Brain microvascular endothelial cell (primary cell): ENCODE results near the gene SAC3D1.

Experiments
- DNase-seq: peaks from one replicate; pipeline ENCODE4 v3.0.0-alpha.2; 2020
- H3K27ac ChIP-seq: fragments of 250-450 bp; sonication (Bioruptor Pico); 2 replicates; pipeline ENCODE4 v1.5.1; 2020; ENCODE audit warnings: mild to moderate bottlenecking, moderate library complexity
- H3K27me3 ChIP-seq: fragments of 250-450 bp; sonication (Bioruptor Pico); replicated peaks from 2 replicates; pipeline ENCODE4 v1.5.1; 2020; ENCODE audit warnings: mild to moderate bottlenecking
- H3K36me3 ChIP-seq: fragments of 250-450 bp; sonication (Bioruptor Pico); replicated peaks from 2 replicates; pipeline ENCODE4 v1.5.1; 2020; ENCODE audit warnings: mild to moderate bottlenecking
- H3K4me3 ChIP-seq: 2 replicates; pipeline ENCODE4 v1.5.1; 2011; ENCODE audit warnings: low read depth, mild to moderate bottlenecking, control low read depth, low read length, moderate library complexity
- CTCF ChIP-seq: IDR thresholded peaks from 2 replicates; pipeline ENCODE4 v1.5.1; 2011; ENCODE audit warnings: low read depth, mild to moderate bottlenecking, moderate library complexity, low read length, control low read depth, inconsistent platforms; ENCODE audit errors: missing control alignments
- in situ Hi-C: cut with HindIII; loops from 2 replicates; pipeline ENCODE4 v1.10.0; 2017; ENCODE audit warnings: low sequenced_read_pairs, low pct_ligation_motif_present

SAC3D1 gene

DNA sequence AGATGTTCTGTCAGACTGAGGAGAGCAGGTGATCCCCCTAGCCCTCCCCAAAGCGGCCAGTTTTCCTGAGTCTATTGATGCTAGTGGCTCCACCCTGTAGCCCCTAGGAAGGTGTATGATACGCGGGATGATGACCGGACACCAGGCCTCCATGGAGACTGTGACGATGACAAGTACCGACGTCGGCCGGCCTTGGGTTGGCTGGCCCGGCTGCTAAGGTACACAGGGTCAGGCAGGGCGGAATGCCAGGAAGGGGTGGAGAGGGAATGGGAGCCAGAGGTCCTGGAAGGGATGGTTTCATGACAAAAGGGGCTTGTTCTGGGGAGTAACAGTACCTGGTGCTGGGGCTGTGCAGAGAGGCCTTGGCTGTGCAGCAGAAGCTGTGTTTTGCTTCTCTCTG, 46.2 kb downstream of the SAC3D1 start:
- Histone ChIP-seq H3K36me3 (peaks cover 22% of the 10 kb centered on the region), H3K27me3 (no peaks in the 10 kb centered on the region), H3K4me3 (no peak overlapping the region), H3K27ac (no peak overlapping the region)
- TF ChIP-seq CTCF: no peak
- in situ Hi-C loops: no loop called here
- no peak for DNase-seq

DNA sequence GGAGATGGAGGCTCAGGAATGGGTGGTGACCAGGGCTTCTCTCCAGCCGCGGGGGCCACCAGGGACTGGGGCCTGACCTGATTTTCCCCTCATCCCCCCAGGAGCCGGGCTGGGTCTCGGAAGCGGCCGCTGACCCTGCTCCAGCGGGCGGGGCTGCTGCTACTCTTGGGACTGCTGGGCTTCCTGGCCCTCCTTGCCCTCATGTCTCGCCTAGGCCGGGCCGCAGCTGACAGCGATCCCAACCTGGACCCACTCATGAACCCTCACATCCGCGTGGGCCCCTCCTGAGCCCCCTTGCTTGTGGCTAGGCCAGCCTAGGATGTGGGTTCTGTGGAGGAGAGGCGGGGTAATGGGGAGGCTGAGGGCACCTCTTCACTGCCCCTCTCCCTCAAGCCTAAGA, 46.8 kb downstream of the SAC3D1 start:
- DNase-seq: no peak

DNA sequence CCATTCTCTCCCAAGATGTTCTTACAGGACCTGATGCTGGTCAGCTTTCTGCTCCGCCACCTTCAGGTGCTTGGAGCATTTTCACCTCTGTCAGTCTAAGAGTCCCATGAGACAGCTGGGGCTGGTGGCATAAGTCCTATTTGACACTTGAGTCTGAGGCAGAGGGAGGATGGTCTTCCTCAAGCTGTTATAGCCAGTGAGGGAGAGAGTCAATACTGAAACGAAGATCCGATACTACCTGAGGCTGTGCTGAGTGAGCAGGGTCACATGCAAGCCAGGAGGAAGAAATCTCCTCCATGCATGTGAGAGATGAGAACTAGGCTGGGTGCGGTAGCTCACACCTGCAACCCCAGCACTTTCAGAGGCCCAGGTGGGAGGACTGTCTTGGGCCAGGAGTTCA, 48.6 kb downstream of the SAC3D1 start:
- TF ChIP-seq CTCF: no peak
- H3K27ac ChIP-seq: no peak overlapping the region
- in situ Hi-C loops: no loop called here
- no peaks in the 10 kb centered on the region for H3K27me3 ChIP-seq
- H3K4me3 ChIP-seq: no peak overlapping the region
- H3K36me3 ChIP-seq: peaks cover 22% of the 10 kb centered on the region
- DNase-seq: no peak

More for the DNA sequence above, 46.8 kb downstream of the SAC3D1 start:
- TF ChIP-seq CTCF: no peak
- no peaks in the 10 kb centered on the region for H3K27me3 ChIP-seq
- H3K27ac ChIP-seq: no peak overlapping the region
- H3K4me3 ChIP-seq: no peak overlapping the region
- in situ Hi-C loops: no loop called here
- peaks cover 22% of the 10 kb centered on the region for H3K36me3 ChIP-seq

- in situ Hi-C loops: no loop called here
- H3K36me3 ChIP-seq: peaks cover 22% of the 10 kb centered on the region
- H3K27me3 ChIP-seq: no peaks in the 10 kb centered on the region
- no peak overlapping the region for H3K4me3 ChIP-seq
- TF ChIP-seq CTCF: no peak
- no peak for DNase-seq
- H3K27ac ChIP-seq: no peak overlapping the region
These were observed 49.6 kb downstream of the SAC3D1 start for GRCh38 chr11:65090628-65091027.
